Globus pallidus (tissue), 1 donor: ENCODE measurements around the gene ZNF598.

Source experiments
- DNase-seq: peaks from one replicate; pipeline ENCODE4 v3.0.0-alpha.2; 2015; ENCODE audit warnings: low spot score

Gene ZNF598

DNA sequence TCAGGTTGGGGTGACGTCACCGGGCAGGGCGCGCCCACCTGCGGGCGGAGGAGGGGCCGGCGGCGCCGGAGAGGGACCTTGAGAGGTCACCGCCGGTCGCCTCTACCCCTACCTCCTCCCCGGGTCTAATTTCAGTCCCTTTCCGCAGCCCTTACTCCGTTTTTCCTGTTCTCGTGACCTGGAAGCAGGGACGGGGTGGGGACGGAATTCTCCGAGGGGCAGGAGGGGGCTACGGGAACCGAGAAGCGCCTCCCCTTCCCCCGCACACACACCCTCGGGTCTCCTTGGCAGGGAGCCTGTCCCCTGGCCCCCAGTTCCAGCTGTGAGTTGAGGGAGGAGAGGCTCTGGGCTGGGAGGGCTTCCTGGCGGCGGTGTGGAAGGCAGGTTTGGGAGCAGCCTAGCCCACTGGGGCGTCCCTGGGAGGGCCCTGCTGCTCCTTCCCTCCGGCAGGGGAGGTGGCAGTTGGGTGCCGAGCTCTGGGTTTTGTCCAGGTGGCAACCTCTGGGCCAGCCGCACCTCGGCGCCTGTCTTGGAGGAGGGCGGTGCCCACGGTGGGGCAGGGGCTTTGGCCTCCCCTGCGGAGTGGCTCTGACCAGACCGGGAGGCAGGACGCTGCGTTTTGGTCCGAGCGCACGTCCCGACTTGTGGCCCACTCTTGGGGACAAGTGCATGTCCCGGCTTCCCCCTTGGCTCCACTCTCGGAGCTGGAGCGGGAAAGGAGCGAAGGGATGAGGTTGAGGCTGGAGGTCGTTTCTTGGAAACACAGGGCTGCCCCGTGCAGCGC is 19.1 kb downstream of the ZNF598 start:
- DNase-seq = no peak

DNA sequence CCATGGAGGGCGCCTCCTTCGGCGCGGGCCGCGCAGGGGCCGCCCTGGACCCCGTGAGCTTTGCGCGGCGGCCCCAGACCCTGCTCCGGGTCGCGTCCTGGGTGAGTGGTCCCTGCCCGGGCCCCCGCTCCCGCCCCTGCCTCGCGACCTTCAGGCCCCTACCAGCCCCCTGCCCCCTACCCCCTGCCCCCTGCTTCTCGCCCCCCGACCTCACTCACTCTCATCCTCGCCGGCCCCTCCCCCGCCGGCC is 19.6 kb downstream of the ZNF598 start:
- no peak for DNase-seq

DNA sequence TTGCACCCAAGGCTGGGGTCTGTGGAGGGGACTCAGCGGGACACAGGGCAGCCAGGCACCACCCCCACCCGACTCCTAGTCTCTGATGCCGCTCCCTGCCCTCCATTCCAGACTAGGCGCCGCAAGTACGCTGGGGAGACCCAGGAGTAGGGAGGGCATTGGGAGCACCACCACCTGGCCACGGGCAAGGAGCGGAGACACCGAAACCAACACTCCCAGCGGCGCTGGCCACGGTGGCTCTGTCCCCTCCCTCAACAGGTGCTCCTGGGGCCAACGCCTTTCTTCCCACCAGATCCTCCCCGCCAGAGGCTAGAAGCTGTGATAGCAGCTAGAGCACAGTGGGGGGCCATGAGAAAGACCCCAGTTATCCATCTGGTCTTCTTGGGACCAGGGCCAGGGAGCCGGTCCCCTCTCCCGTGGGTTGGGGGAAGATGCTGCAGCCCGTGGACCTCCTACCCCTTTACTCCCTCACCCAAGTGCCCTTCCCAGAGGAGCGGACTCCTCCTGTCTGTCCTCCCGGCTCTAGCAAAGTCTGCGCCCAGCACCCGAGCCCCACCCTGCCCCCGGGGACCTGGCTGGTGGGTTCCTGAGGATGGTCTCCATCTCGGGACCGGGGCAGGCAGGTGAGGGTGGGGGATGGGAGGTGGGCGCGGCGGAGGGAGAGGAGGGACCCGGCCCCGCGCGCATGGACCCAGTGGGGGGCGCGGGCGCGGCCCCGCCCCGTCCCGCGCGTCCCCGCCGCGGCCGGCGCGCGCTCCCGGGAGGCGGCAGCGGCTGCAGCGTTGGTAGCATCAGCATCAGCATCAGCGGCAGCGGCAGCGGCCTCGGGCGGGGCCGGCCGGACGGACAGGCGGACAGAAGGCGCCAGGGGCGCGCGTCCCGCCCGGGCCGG is 20.2 kb downstream of the ZNF598 start, which contains the start of gene SYNGR3:
TSS of gene SYNGR3 (plus strand) at position 762 of the 892 bp plus-strand sequence. CDS start 133 bp downstream, outside the sequence.
- no peak for DNase-seq

DNA sequence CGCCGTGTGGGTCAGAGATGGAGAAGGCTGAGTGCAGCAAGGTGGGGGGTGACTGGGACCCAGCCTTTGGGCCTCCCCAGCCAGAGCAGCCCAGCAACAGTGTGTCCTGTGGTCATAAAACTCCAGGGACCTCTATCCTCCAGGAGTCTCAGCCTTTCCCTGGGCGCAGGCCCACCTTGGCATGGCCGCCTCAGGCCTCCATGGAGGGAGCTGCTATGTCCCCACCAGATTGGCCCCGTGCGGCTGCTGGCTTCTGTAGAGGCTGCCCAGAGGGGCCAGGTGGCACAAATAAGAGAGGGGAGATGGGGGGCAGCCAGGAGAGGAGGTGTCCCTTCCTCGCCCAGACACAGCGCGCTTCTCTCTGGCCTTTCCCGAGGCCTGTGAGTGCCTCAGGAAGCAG is 22.4 kb downstream of the ZNF598 start:
- no peak for DNase-seq

DNA sequence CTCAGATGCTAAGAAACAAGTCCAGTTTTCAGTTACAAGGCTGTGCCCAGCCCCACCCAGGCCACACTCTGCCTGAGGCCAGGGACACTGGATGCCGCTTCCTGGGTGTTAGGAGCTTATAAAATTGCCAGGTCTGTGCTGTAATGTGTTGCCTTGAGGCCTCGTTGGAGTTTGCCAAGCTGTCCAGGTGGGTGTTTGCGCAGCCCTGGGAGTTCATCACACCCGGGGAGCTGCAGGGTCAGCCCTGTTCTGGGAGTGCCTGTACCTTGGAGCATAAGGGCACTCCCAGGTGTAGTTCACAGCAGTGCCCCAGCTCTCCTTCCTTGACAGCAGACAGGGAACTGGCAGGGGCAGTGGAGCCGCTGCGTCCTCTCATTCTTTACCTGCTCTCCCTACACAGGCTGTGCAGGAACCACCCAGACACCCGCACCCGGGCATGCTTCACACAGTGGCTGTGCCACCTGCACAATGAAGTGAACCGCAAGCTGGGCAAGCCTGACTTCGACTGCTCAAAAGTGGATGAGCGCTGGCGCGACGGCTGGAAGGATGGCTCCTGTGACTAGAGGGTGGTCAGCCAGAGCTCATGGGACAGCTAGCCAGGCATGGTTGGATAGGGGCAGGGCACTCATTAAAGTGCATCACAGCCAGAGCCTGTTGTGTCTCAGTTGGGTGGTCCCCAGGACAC is 24.0 kb downstream of the ZNF598 start:
- DNase-seq = no peak

DNA sequence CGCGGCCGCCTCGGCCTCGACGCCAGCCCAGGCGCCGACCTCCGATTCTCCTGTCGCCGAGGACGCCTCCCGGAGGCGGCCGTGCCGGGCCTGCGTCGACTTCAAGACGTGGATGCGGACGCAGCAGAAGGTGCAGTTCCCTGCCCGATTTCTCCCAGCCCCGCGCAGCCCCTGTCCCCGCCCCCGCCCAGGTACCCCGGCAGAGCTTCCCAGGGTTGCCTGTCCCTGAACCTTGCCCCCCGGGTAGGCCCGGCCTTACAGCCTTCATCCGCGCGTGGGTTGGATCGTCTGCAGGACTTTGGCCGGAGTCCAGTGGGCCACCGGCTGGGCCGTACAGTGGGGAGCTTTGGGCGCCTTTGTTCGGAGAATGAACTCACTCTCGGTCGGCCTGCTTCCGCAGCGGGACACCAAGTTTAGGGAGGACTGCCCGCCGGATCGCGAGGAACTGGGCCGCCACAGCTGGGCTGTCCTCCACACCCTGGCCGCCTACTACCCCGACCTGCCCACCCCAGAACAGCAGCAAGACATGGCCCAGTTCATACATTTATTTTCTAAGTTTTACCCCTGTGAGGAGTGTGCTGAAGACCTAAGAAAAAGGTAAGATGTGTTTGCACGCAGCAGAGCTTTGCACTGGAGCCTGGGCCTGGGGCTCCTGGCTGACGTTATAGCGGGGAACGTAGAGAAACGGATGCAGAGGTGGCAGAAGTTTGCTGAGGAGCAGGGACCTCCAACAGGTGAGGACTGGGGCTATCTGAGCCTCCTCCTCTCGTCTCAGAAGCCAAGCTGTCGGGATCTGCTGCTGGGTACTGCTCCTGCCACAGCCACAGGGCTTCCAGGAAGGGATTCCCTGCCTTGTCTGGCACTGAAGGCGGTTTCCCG is 25.0 kb downstream of the ZNF598 start:
- DNase-seq = no peak

DNA sequence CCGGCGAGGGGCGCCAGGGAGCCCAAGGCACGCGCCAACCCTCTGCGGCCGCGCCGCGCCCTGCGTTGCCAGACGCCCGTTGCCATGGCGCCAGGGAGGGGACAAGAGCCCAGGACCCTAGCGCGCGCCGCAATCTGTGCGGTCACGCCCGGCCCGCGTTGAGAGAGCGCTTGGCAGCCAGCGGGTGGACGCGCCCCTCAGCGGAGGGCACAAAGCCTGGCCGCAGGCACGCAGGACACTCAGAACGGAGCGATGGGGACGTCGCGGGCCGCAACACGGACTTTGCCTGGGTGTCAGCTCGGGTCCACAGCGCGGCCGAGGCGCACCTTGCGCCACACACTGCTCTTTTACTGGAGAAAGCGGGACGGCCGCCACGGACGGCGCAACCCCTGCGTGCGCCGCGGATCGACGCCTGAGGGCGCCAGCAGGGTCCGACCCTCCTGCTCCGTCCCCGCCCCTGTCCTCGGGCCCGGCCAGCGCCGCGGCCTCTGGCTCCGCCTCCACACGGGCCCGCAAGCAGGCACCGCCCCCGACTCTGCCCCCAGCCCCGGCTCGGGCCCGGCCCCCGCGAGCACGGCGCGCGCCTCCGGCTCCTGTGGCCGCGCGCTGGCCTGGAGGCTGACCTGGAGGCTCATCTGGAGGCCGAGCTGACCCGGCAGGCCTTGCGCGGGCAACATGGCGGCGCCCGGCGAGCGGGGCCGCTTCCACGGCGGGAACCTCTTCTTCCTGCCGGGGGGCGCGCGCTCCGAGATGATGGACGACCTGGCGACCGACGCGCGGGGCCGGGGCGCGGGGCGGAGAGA is 25.9 kb downstream of the ZNF598 start, which contains the start of gene GFER:
TSS of gene GFER (plus strand) at position 650 of the 803 bp plus-strand sequence. CDS start at position 676, 26 bp downstream.
- peak; percentile 91 for DNase-seq

DNA sequence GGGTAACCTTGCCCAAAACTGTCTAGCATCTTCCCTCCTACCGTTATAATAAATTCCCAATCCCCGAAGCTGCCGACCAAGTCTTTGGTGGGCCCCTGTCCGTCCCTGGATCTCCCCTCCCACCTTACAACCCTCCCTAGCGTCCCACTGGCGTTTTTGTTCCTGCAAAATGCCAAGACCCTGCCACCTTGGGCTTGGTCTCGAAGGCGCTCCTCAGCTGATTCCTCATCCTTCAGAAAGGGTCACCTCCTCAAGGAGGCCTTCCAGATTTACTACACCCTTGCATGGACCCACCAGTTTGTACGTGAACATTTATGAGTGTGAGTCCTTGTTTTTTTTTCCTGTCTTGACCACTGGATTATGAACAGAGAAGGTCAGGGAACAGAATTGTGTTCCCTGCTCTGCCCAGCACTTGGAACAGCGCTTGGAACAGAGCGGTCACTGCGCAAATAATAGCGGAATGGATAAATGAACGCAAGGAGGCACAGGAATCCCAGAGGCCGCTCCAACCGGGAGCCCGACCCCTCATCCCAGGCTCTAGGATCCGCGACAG is 26.6 kb downstream of the ZNF598 start:
- no peak for DNase-seq

DNA sequence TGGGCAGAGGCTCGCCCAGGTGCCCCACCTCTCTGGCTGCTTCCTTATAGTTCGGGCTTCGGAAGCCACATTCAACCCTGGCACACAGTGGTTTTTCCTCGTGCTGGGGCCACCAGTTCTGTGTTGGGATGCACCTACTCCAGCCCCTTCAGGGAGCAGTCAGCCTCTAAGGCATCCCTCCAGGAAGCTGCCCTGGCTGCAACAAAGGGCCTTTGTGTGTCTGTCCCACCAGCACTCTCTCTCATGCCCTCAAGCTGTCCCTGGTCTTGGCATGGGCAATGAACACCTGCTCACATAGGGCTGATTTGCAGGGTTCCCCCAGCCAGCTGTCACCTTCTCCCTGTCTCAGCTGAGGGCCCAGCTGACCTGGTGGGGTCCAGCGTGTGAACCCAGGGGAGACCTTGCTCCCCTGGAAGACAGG is 27.6 kb downstream of the ZNF598 start:
- DNase-seq = peak; percentile 55

DNA sequence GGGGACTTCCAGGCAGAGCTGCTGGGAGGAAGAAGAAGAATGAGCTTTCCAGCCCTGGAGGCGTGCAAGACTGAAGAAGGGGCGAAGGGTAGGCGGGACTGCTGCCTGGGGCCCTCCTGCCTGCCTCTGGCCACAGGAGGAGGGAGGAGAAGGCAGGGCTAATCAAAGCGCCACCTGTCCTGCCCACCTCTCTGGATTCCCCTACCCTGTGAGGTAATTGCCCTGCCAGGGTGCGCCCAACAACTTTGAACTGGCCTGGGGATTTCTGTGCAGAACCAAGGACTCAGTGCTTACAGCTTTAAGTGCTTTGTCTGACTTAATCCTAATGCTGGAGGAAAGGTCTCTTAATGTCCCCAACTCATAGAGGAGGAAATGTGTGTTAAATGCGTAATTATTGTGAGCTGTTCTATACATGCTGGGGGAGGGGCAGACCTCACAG is 28.2 kb downstream of the ZNF598 start, which contains the start of gene NOXO1:
TSS of gene NOXO1 (minus strand) at position 72 of the 439 bp plus-strand sequence. CDS start 290 bp downstream, outside the sequence.
- DNase-seq = no peak

DNA sequence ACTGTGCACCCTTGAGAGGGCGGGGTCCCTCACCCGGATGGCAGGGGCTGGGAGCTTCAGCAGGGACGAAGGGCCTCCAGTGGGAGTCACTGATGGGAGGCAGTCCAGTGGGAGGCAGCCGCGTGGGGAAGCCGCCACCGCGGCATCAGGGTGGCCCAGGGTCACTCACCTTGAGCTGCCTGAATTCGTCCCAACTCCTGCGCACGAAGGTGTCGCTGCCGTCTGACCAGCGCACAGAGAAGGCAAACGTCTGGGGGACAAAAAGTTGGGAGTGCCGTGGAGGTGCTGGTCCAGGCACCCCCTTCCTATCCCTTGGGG is 28.9 kb downstream of the ZNF598 start:
- no peak for DNase-seq

DNA sequence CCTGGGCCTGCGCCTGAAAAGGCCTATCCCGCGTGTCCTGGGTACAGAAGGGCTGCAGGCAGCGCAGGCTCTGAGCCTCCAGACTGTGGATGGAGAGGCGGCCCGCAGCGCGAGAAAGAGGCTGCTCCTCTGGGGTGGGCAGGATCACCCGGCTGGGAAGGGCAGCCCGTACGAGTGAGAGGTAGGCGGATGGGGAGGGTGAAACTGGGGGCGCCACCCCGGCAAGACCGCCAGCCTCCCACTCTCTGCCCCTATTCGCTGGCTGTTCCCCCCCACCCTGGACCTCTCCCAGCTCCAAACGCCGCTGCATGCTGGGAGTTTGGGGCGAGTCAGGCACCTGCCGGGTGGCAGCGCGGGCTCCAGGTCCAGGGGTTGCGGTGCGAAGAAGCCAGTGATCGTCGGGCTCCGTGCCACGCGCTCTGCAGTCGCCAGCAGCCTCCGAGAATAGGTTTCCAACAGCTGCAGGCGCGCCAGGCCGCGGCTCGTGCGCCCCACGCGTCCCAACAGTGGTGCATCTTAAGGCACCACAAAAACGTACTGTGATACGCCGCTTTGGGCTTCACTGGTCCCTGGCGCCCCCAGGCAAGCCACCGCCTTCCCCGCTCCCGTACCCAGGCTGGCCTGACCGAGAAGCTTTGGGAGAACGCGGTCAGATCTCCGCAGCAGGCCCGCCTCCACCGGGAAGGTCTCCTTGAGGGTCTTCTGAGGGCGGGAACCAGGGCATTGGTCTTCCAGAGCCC is 29.4 kb downstream of the ZNF598 start:
- DNase-seq = no peak

DNA sequence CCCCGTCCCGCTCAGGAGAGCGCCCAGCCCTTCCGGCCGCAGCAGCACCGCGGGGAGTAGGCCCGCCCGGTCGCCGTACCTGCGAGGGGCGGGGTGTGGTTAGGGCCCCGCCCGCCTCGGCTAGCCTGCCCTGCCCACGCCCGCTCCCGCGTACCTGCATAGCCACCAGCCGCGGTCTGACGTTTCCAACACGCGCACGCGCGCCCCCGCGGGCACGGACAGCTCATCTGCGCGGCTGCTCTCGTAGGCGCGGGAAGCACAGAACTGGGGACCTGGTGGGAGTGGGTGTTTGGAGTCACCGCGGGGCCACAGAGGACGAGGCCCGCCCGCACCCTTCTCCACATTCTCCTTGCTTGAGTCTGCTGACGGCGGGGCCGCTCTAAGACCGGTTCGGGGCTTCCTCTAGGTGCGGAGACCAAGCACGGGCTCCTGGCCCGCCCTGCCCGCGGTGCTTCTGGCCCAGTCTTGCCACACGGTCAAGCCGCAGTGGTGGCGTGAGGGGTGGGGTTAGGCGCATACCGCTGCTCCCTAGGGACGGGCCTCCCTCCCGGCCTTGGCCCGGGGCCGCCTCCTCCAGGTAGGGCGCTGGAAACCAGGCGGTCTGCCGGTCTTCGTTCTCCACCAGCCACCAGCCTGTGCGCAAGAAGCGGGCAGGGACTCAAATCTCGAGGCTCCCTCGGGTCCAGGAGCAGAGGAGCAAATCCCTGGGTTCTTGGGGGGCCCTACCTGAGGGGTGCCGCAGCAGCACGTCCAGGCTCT is 30.2 kb downstream of the ZNF598 start:
- DNase-seq = no peak

DNA sequence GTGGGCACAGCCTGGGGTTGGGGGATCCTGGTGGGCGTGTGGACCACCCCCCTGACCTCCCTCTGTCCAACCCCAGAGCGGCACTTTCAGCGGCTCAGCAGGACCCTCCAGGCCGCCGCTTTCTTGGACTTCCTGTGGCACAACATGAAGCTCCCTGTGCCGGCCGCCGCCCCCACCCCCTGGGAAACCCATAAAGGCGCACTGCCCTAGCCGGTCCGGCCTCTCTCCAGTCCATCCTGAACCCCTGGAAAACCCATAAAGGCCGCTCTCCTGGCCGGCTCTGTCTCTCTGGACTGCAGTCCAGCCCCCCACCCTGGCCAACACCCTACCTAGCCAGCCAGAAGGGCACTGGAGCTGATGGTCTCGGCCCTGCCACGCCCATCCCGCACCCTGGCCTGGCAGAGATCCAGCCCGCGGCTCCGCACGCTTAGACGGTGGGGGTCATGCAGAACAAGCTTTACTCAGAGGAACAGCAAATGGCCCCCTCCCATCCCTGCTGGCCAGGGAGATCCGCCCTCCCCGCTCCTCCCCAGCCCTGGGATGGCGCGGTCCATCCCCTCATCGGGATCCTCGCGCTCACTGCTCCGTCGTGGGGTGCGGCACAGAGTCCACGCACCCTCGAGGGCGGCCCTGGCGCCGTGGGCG is 31.0 kb downstream of the ZNF598 start:
- DNase-seq = no peak

DNA sequence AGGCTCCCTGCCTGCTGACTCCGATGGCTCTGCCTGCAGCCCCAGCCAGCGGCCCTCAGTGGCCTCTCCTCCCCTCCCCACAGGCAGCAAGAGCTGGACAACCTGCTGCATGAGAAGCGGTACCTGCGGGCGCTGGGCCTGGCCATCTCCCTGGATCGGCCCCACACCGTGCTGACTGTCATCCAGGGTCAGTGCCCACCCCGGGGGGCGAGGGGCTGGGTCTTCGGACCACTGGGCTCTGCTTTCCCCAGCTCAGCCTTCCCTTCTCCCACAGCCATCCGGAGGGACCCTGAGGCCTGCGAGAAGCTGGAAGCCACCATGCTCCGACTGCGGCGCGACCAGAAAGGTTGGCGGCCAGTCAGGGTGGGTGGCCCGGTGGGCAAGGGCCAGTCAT is 31.7 kb downstream of the ZNF598 start:
- no peak for DNase-seq

DNA sequence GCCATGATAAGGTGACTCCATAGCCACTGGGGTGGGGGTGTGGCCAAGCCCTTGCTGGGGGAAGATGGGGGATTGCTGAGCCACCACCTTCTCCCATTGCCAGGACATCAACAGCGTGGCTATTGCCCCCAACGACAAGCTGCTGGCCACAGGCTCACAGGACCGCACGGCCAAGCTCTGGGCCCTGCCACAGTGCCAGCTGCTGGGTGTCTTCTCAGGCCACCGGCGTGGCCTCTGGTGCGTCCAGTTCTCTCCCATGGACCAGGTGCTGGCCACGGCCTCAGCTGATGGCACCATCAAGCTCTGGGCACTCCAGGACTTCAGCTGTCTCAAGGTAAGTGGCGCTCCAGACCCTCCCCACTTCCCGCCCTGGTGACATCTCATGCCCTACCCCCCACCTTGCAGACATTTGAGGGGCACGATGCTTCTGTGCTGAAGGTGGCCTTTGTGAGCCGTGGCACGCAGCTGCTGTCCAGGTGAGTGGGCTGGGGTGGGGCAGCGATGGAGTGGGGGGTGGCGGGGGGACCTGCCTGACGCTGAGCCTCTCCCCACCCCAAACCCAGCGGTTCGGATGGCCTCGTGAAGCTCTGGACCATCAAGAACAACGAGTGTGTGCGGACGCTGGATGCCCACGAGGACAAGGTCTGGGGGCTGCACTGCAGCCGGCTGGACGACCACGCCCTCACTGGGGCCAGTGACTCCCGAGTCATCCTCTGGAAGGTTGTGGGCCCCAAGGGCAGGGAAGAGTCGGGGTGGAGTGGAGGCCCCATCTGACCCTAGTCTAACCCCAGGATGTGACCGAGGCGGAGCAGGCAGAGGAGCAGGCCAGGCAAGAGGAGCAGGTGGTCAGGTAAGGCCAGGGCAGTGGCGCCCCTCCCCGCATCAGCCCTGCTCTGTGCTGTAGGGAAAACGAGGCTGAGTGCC is 32.4 kb downstream of the ZNF598 start:
- DNase-seq = no peak

DNA sequence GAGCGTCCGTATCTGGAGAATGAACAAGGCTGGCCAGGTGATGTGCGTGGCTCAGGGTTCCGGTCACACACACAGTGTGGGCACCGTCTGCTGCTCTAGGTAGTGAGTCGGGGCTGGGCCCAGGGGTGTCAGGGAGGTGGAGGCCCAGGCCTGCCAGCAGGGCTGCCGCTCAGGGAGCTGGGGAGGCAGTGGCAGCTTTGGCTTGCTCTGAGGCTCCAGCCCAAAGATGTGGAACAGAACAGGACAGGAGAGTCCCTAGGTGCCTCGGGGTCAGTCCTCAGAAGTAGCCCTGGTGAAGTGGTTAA is 33.5 kb downstream of the ZNF598 start:
- no peak for DNase-seq
